Measurements from ENCODE around the gene IDS.
"Not testable (repeated sequence)": the region's sequence is repeated elsewhere in the genome, so short reads cannot be mapped to it uniquely, and the experiment has no call there.

The IDS gene, protein sequence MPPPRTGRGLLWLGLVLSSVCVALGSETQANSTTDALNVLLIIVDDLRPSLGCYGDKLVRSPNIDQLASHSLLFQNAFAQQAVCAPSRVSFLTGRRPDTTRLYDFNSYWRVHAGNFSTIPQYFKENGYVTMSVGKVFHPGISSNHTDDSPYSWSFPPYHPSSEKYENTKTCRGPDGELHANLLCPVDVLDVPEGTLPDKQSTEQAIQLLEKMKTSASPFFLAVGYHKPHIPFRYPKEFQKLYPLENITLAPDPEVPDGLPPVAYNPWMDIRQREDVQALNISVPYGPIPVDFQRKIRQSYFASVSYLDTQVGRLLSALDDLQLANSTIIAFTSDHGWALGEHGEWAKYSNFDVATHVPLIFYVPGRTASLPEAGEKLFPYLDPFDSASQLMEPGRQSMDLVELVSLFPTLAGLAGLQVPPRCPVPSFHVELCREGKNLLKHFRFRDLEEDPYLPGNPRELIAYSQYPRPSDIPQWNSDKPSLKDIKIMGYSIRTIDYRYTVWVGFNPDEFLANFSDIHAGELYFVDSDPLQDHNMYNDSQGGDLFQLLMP

DNA sequence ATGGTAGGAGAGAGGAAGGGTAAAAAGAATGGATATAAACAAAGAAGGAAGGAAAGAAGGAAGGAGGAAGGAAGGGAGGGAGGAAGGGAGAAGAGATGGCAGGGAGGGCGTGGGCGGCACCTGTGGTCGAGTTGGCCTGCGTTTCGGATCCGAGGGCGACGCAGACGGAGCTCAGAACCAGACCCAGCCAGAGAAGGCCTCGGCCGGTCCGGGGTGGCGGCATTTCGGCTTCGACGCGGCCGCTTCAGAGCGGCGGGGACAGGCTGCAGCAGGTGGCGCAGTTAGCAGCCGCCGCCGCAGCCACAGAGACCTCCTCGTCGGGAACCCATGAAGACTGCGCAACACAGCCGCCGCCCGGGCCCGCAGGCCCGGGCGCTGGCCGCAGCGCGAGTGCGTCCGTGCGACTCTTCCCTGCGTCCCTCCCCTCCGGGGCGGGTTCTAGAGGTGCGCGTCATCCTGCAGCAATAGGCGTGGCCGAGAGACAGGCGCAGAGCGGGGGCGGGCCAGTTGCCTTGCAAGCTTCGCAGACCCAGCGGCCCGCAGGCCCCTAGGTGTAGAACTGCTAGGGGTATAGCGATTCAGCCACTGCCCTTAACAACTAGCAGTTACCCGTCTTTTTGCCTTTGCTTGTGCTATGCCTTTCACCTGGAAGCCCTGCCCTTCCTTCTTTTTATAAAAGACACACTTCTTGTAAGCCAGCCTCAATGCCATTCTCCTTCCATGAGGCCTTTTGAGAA lies at the start of gene IDS:
IDS (minus strand) TSS at position 392 of the 737 bp plus-strand sequence; CDS start at position 223, 169 bp downstream.
- peak; percentile 73 for DNase-seq (ENCODE audit: low read depth)

DNA sequence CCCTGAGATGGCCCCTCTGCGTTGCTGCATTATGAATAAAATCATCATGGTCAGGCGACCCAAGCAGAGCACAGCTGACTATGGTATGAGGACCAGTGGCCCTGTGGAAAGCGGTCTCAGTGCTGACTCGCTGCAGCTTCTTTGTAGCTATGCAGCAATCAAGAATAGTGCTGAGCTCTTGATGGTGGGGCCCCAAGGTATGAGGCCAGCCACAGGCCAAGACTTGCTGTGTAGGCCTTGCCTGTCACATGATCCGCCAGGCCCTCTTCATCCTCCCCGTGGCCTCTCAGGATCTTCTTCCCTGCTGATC lies 46.8 kb upstream of the IDS start:
- not testable (repeated sequence) for DNase-seq (ENCODE audit: low read depth)

DNA sequence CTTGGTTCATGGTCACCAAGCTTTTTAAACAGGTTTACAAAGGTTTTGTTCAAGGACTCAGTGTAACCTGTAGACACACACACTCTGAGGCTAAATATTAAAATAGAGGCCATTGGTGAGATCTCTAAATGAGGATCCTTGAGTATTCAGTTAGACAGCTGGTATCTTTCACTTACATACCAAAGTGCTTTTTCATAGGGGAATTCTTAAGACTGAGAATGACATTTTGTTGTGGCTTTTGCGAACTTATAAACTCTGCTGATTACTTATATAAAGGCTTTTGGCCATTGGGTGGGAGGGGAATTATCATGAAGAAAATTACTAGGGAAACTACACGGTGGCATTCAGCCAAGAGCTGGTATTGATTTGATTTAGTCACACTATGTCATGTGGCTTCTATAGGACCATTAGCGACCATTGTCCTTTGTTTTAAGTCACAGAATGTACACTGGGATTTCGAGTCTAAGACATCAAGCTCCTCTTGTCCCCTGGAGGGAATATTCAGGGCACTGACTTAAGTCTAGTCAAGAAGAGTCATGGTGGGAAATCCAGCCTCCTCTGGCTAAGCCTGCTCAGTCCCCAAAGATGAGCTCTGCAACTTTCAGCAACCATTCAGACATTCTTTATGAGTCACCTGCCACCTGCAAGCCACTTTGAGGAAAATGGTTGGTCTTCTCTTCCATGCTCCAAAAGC lies 46.3 kb upstream of the IDS start:
- not testable (repeated sequence) for DNase-seq (ENCODE audit: low read depth)

DNA sequence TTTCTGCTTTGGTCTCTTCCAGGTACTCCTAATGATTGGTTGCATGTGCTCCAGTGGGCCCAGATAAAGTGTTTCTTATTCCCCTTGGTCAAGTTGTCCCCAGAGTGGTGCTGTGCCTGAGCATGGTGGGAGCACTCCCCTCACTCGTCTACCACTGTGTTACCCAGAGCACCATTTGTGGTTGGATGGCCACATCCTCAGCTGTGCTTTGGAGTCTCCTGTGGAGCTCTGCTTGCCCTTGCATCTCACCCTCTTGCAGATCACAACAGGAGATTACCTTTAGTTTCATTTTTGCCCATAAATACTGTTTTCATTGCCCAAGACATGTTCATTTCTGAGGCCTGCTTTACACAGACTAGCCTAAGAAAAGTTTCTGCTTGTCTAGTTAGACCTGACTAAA lies 45.3 kb upstream of the IDS start:
- not testable (repeated sequence) for DNase-seq (ENCODE audit: low read depth)

DNA sequence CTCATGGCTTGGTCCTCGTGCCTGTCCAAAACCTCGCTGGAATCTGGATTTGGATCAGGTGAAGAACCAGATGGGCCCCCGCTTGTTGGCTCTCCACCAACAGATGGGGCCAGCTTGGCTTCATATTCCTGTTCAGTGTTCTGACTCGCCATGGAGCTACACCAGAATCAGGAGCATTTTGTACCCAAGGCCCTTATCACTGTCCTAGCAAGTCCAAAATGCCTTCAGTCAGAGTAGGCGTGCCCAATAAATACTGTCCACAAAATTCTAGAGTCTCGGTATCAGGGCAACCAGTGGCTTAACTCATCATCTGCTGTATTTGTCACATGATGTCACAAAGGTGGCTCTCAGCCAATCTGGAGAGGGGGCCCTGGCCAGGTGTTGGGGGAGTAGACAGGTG lies 44.6 kb upstream of the IDS start, which contains the start of gene HSFX3:
HSFX3 (minus strand) TSS at position 224 of the 400 bp plus-strand sequence; CDS start at position 152, 72 bp downstream.
- DNase-seq (ENCODE audit: low read depth), result not testable (repeated sequence)

DNA sequence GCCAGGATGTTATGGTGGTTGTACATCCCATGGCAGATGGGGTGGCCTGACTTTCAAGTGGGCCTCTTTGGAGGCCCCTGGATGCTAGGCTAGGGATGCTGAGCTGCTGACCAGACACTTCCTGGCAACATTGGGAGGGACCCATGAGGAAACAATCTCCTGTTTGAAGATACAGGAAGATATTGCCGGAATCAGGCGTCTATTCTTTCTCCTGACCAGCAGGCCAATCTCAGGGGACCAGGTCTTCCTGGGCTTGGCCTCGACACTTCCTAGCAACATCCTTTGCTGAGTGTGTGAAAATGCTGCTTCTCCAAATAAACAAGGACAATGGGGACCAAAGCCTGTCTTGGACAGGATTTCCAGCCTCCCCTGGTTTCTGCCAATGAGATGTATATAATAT lies 42.7 kb upstream of the IDS start:
- DNase-seq (ENCODE audit: low read depth), result not testable (repeated sequence)

DNA sequence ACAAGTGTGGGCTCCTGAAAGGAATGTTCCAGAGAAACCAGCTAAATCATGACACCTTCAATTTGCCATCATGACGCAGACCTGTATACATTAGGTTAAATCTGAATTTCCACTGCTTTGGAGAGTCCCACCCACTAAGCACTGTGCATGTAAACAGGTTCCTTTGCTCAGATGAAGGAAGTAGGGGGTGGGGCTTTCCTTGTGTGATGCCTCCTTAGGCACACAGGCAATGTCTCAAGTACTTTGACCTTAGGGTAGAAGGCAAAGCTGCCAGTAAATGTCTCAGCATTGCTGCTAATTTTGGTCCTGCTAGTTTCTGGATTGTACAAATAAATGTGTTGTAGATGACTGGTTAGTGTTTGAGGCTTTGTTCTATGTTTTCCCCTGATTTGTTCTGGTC lies 41.9 kb upstream of the IDS start:
- DNase-seq (ENCODE audit: low read depth), result not testable (repeated sequence)

DNA sequence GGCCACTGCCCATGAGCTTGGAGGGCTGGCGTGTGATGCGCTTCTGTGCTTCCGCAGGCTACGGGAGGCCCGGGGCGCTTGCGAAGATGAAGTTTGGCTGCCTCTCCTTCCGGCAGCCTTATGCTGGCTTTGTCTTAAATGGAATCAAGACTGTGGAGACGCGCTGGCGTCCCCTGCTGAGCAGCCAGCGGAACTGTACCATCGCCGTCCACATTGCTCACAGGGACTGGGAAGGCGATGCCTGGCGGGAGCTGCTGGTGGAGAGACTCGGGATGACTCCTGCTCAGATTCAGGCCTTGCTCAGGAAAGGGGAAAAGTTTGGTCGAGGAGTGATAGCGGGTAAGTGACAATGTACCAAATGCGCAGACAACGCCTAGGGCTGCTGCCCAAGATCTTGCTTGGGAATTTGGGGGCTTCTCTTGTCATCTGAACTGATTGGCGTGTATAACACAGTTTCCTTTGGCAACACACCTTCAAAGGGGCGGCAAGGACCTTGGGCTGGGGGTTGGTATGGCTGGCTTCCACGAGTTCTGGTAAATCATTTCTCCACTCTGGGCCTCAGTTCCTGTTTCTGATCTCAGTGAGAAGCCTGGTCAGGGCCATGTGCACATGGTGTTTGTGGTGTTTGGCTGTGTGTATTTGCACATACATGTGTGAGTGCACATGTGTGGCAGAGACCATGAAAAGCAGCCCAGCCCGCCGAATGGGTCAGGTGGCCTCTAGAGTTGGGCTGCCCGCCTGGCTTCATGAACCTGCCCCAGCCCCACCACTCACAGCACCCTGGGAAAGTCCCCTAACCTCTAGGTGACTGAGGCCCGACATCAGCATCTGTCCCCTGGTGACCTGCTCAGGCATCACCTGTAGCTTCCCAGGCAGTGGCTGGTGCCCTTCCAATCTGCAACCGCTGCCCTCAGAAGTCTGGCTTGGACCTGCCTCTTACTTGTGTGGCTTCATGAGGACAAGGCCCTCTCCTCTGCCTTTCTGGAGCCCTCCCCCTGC lies 40.7 kb upstream of the IDS start:
- not testable (repeated sequence) for DNase-seq (ENCODE audit: low read depth)

DNA sequence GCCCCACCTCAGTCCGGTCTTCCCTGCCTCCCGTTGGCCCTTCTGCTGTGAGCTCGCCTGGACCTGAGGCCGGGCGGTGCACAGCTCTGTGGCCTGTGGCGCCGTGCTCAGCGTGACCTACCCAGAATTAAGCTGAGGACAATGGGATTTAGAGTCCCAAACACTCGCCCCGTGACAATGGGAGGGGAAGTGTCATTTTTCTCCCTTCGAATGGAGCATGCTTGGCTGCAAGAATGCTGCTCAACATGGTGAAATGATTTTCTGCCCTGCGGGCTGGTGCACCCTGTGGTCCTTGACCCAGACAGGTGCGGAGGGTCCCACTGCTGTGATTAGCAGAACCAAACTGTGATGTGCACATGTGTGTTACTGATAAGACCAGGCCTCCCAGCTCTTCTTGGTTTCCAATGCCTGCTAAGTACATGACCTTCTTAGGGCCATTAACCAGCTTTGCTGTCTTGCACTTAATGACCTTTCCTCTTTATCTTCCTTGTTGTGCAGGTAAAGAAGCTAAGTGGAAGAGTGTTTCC lies 36.5 kb upstream of the IDS start:
- no peak for DNase-seq (ENCODE audit: low read depth)

DNA sequence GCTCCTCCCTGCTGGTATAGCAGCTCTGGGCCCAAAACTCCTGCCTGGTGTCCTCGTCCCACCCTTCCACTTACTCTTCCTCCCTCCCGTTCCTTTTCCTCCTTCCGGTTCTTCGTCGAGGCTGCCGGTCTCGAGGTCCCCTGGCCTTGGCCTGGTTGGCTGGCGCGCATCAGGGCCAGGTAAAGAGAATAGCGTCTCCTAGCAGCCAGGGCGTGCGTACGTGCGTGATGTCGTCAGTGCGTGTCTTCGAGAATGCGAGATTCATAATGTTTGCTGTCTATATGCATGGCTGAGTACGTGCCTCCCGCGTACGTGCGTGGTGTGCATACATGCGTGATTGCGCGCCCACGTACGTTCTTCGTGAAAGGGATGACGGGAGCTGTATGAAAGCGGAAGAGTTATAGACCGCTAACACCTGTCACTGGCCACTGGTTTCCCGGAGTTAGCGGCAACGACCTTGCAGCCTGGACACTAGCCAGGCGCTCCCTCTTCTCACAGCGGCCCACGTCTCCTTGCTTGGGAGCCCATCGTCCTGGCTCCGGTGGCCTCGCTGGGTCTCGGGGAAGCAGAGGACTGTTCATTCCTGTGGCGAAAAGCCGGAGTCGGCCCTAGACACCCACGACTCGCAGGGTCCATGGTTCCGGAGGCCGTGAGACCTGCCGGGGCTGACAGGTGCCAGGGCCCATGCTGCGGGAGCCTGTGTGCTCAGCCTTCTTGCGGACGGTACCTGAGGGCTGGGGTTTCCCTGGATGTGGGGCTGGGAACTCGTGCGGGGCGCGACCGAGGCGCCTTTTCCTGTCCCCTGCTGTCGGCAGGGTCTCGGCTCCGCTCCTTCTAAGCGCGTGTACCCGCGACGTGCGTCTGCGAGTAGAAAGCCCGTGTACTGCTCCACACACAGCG lies 35.8 kb upstream of the IDS start, which contains the start of gene EOLA1:
EOLA1 (plus strand) TSS at position 392 of the 900 bp plus-strand sequence. CDS start 4,619 bp downstream, outside the sequence.
- DNase-seq (ENCODE audit: low read depth), result peak; percentile 80

DNA sequence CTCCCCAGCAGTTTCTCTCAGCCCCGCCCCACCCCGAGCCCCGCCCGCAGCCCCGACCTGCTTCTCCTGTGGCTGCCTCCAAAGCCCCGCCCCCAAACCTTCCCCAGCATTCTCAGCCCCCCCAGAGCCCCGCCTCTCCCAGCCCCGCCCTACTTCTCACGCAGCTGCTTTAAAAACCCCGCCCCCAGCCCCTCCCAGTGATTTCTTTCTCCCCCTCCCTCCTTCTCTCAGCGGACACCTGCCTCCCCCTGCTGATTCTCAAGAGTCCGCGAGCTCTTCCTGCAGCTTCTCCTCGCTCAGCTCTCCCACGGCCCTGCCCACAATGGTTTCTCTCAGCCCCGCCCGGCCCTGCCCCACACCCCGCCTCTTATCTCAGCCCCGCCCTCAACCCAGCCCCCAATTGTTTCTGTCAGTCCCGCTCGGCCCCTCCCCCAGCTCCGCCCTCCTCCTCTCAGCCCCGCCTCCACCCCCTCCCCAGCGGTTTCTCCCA lies 35.1 kb upstream of the IDS start:
- peak; percentile 73 for DNase-seq (ENCODE audit: low read depth)

DNA sequence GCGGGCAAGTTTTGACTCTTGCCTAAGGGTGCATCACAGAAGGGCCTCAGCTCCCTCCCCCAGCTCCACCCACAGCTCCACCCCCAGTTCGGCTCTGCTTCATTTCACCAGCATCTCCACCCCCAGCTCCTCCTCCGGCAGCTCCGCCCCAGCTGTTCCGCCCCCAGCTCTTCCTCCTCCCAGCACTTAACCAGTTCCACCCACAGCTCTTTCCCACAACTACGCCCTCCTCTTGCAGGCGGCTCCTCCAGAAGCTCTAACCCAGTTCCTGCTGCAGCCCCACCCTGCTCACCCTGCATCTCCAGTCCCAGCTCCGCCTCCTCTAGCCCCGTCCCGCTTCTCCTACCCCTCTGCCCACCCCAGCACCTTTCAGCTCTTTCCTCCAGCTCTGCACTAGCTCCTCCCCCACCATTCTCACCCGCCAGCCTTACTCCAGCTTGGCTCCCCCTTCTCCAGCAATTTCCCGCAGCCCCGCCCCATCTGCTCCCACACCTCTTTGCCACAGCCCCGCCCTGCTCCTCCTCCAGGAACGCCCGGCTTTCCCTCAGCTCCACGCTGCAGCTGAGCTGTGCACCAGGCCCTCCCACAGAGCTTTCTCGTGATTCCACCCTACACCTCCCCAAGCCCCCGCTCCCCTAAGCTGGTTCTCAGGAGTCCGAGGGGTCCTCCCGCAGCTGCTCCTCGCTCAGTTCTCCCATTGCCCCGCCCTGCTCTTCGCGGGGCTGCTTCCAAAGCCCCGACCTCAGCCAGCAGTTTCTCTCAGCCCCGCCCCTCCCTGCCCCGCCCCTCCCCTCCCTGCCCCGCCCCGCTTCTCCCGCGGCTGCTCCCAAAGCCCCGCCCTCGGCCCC lies 34.4 kb upstream of the IDS start:
- peak; percentile 85 for DNase-seq (ENCODE audit: low read depth)

DNA sequence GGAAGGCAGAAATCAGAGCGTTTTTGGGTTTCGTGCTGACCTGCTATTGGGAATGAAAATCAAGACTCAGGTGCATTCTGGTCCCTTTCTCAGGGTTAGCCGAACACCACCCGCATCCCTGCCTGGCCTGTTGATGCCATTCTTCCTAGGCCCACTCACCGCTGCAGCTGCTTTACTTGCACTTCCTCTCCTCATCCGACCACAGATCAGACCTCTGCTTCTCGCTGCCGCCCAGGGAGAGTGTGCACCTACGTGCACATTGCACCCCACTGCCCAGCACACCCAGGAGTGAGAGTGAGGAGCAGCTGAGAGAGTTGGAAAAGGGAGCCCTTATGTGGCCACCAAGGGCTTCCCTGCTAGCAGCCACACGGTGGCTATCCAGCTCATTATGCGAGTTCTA lies 32.4 kb upstream of the IDS start:
- not testable (repeated sequence) for DNase-seq (ENCODE audit: low read depth)

DNA sequence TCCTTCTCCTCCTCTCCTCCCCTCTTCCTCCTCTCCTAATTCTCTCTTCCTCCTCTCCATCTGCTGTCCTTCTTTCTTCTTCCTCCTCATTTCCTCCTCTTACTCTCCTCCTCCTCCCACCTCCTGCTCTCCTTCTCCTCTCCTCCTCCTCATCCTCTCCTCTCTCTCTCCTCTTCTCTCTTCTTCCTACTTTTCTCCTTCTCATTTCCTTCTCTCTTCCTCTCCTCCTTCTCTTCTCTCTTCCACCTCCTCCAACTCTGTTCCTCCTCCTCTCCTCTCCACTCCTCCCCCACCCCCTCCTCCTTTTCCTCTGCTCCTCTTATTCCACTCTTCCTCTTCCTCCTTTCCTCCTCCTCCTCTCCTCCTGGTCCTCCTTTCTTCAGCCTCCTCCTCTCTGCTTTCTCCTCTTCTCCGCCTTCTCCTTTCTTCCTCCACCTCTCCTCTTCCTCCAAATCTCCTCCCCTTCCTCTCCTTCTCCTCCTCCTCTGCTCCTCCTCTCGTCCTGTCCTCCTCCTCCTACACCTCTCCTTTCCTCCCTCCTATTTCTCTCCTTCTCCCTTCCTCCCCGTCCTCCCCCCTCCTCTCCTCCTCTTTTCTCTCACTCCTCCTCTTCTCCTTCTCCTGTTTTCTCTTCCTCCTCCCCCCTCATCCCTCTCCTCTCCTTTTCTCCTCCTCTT lies 30.0 kb upstream of the IDS start:
- not testable (repeated sequence) for DNase-seq (ENCODE audit: low read depth)

DNA sequence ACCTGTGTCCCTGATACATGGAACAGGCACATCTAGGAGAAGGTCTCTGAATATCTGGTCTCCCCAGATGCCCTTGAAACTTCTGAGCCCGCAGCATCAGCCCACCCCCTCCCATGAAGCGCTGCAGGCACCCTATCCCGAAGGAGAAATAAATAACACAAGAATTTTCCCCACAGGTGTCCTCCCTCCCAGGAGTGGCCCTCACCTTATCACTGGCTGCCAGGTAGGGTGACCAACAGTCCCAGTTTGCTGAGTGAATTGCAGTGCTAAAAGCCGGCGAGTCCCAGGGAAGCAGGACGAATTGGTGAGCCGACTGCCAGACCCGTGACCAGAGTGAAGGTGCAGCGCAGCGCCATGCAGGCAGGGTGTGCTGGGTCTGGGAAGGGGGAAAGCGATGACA lies 28.9 kb upstream of the IDS start:
- not testable (repeated sequence) for DNase-seq (ENCODE audit: low read depth)

DNA sequence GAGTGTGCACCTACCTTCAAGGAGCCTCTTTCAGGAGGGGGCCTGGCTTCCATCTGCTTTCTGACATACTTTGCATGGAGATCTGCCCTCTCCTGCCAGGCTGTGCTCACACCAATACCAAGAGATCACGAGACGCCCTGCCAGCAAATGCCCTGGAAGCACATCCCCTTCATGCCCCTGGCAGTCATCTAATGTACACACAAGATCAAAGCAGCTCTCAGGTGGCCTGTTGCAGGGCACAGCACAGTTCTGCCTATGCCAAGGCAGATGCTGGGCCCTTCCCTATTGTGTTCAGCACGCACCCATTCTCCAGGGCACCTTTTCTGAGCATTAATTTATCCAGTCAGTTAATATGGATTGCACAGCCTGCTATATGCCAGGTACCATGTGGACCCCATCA lies 27.8 kb upstream of the IDS start:
- not testable (repeated sequence) for DNase-seq (ENCODE audit: low read depth)

DNA sequence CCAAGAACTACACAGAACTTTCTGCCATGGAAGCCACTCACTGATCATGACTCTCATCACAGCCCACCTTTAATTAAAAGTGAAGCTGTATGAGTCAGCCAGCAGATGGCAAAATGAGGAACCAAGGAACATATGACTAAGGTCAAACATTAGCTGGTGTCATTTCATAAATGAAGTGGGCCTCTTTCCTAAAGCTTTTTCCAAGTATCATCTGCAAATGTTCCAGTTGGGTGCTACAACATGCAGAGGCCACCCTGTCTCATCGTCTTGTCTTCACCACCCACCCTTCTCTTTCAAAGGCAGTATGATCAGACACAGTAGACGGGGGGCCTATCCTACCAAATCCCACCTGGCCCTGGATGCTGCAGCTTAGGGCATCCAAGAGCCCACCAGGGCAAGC lies 26.5 kb upstream of the IDS start:
- no peak for DNase-seq (ENCODE audit: low read depth)

DNA sequence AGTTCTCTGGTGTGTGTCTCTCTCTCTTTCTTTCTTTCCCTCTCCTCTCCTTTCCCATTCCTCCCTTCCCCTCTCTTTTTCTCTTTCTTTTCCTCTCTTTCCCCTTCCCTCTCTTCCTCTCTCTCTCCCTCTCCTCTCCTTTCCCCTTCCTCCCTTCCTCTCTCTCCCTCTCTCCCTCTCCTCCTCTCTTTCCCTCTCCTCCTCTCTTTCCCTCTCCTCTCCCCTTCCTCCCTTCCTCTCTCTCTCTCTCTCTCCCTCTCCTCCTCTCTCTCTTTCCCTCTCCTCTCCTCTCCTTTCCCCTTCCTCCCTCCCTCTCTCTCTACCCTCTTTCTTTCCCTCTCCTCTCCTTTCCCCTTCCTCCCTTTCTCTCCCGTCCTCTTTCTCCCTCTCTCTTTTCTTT lies 23.3 kb upstream of the IDS start:
- DNase-seq (ENCODE audit: low read depth), result no peak
